Melanocyte of skin (primary cell): ENCODE data around the gene SMAD4. TPM values are rescaled to one million over a fixed set of nuclear protein-coding genes. Genes with fewer than 3 reads are reported as not detected.

Source experiments
- total RNA-seq, 2 donors: library from RNA; depleted of rRNA; stranded (reverse); fragments of >200 nt; gene quantifications; 2 replicates each; pipeline ENCODE4 v1.2.3, GENCODE V29; 2012

The SMAD4 gene
- 10 to 100 TPM; 67.9 to 92.2 TPM for total RNA-seq

GRCh38 chr18:51029694-51030536 is at the start of gene SMAD4:
Gene SMAD4, plus strand, starts transcription at chr18:51030213. Its CDS starts 16,834 bp downstream, at chr18:51047047.

Other genes starting within 250 kb of the SMAD4 start
- gene MRO, start 210.2 kb upstream of the SMAD4 start, total RNA-seq, result 1 to 10 TPM in 1 of 2 donors, under 1 TPM in 1; 1.00 to 3.8 TPM
- 100 to 1,000 TPM in 1 of 2 donors, 10 to 100 TPM in 1; 82.2 to 126 TPM for gene ME2, start 151.1 kb upstream of the SMAD4 start, total RNA-seq
- 1 to 10 TPM; 5.0 to 5.2 TPM for gene ELAC1, start 62.2 kb upstream of the SMAD4 start, total RNA-seq
- gene MEX3C, start 167.5 kb downstream of the SMAD4 start, total RNA-seq, result 10 to 100 TPM; 40.3 to 49.6 TPM